ENCODE results near the gene SLC25A24. TPM values are rescaled to one million over a fixed set of nuclear protein-coding genes. Genes with fewer than 3 reads are reported as not detected.

The SLC25A24 gene
- total and polyA plus RNA-seq, 10 of the 15 experiments (the other 5 are each of a cell fraction or from before 2014, with no cell fraction given), result 4.0 to 20.6 (median 14.2) TPM

DNA sequence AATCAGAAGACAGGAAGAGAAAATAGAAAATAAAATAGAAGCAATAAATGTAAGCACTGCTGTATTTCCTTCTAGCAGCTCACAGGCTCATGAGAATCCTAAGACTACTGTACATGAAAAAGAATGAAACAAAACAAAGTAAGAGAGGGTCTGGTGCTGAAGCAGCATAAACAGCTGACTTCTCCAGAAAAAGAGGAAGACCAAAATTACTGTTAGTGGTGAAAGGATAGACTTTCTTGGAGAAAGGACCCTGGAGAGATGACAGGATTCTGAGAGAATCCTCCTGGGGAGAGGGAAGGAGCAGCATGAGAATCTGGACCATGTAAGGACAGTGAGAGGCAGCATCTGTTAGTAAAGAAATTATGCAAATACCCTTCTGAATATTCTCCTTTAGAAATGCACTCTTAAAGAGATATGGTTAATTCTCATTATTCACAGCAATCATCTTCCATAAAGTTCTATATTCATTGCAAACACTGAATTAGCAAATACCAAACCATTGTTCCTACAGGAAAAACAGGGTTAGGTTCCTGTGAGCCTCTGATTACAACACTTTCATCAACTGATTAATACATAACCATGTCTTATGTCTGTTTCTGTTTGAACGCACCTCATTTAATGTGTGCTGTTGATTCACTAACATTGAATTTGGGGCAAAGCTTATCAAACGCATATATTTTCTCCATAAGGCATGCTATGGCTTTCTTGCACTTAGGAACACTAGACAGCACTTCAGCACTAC, 17.0 kb downstream of the SLC25A24 start:
- POLR2A ChIA-PET, result no interaction called here
- Histone ChIP-seq H3K27me3 (replicated peaks in 1 of 2; ENCODE audit: control insufficient read depth in 2 of 2, insufficient read depth in 2 of 2, low read length in 1 of 2) (no peaks in the 10 kb centered on the region), H3K9ac (ENCODE audit: control insufficient read depth, insufficient read depth, low read length) (no peak overlapping the region), H3K4me2 (ENCODE audit: control insufficient read depth, insufficient read depth) (no peak overlapping the region), H3K4me1 (ENCODE audit: control insufficient read depth, insufficient read depth, low read length) (no peaks in the 10 kb centered on the region), H2AFZ (ENCODE audit: control insufficient read depth, low read depth, low read length) (no peak overlapping the region), H4K20me1 (ENCODE audit: control insufficient read depth, insufficient read depth) (no peaks in the 10 kb centered on the region), H3K9me3 (replicated peaks; ENCODE audit: control insufficient read depth, insufficient read depth, low read length) (no peaks in the 10 kb centered on the region), H3K36me3 (ENCODE audit: control insufficient read depth in 2 of 2, insufficient read depth in 2 of 2, low read length in 1 of 2) (no peaks in the 10 kb centered on the region), H3K4me3 (no peak overlapping the region), H3K79me2 (ENCODE audit: control insufficient read depth, insufficient read depth, low read length) (no peaks in the 10 kb centered on the region), H3K27ac (ENCODE audit: control insufficient read depth, insufficient read depth) (no peak overlapping the region)
- no peak for FAIRE-seq
- 44% methylated on average over 2 of the region's 2 CpGs for WGBS (ENCODE audit: insufficient coverage, insufficient replicate concordance, low lambda C conversion rate, missing lambda C conversion rate)
- RAD21 ChIA-PET (ENCODE audit: unreplicated experiment), result interaction anchor here (0.7 kb wide), 1 partner anchor 402 kb away, joined by 3 read pairs; no protein-coding TSS in a partner anchor
- no peak for ATAC-seq
- in situ Hi-C loops (cut with MboI) (no loop called here), intact Hi-C loops (cut with micrococcal nuclease; ENCODE audit: unreplicated experiment) (no loop called here)
- TF ChIP-seq HDAC6 (IDR thresholded peaks at IDR 0.05; ENCODE audit: unreplicated experiment), result no peak
- no peak for TF ChIP-seq TARDBP (IDR thresholded peaks at IDR 0.05; ENCODE audit: borderline replicate concordance)
- TF ChIP-seq MYB (IDR thresholded peaks at IDR 0.05; ENCODE audit: borderline replicate concordance, low read depth, low read length), result no peak
- no peak for TF ChIP-seq RFX5 (IDR thresholded peaks at IDR 0.05; ENCODE audit: low read depth, low read length)
- TF ChIP-seq BHLHE40 (IDR thresholded peaks at IDR 0.05; ENCODE audit: borderline replicate concordance in 1 of 2, low read depth in 2 of 2, low read length in 1 of 2), result no peak
- no peak for TF ChIP-seq ZNF622 (IDR thresholded peaks at IDR 0.05)
- no peak for TF ChIP-seq NR2C1 (IDR thresholded peaks at IDR 0.05)
- no peak for TF ChIP-seq EGR1 (IDR thresholded peaks at IDR 0.05; ENCODE audit: borderline replicate concordance in 1 of 2, low read depth in 2 of 2, low read length in 2 of 2)
- TF ChIP-seq STAT3 (IDR thresholded peaks at IDR 0.05; ENCODE audit: low read depth, low read length), result no peak
- DNase-seq (ENCODE audit: low read depth, low spot score), result no peak
- CTCF ChIA-PET, result interaction anchor here (1.4 kb wide), 1 partner anchor 29 kb away, joined by 3 read pairs; no protein-coding TSS in a partner anchor
- SMC1A ChIA-PET (ENCODE audit: uncharacterized antibody, unreplicated experiment), result interaction anchor here (1.0 to 3.3 kb wide), 3 partner anchors 13 to 26 kb away, joined by 3 to 14 read pairs (median 3); partner anchors contain the start of gene SLC25A24
- no TSS peak for BruUV-seq (replicated peaks)
